ENCODE data around the gene LONRF3. TPM values are rescaled to one million over a fixed set of nuclear protein-coding genes. Genes with fewer than 3 reads are reported as not detected.

LONRF3 gene
- total RNA-seq = 10 to 100 TPM; 15.4 to 24.1 (median 17.7) TPM

DNA sequence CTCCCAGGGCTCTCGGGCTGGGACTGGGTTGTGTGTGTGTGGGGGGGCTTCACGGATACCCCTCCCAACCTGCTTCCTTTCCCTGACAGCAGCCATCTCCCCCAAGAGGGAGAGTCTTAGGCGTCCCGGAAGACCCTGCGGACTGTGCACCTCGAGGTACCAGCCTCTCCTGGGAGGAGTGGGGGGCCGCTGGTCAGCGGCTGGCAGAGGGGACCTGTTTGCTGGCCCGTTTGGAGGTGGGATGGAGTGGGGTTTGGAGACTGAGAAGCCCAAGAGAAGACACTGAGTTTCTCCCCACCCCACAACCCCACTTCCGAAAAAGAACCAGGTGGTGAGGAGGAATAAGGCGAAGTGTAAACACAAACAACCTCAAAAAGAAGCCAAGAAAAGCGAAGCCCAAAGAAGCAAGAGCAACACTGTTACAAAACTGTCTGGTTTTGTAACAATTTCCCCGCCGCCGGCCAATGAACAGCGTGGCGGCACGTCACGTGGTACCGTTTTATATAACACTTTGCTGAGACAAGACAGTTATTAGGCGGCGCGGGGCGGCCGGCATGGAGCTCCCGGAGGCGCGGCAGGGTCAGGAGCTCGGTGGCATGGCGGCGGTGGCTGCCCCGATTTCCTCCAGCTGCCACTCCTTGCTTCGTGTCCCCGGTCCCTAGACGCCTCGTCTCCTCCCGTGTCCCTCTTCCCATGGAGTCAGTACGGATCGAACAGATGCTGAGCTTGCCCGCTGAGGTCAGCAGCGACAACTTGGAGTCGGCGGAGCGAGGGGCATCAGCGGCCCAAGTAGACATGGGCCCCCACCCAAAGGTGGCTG, at the start of gene LONRF3:
TSS of gene LONRF3 (plus strand) at position 531 of the 820 bp plus-strand sequence. CDS start at position 694, 163 bp downstream.
- Histone ChIP-seq H3K27me3 (no peaks in the 10 kb centered on the region), H3K27ac (peak within 1 kb of the TSS; percentile 52 to 90 (median 84)), H3K9me3 (no peaks in the 10 kb centered on the region), H3K4me1 (peaks cover 0 to 22% (median 5%) of the 10 kb centered on the region in 3 donors), H3K36me3 (peaks cover 0 to 4% of the 10 kb centered on the region in 2 donors), H3K4me3 (peak within 1 kb of the TSS; percentile 61 to 69)
- ATAC-seq = peak; percentile 70
- WGBS, 2 donors (ENCODE audit: low coverage in 1 of 2) = 0 to 55% methylated on average over 1 to 13 of the region's 45 CpGs
- TF ChIP-seq EP300 (IDR thresholded peaks at IDR 0.05) (no peak), POLR2AphosphoS5 (IDR thresholded peaks at IDR 0.05) (peak; percentile 93), POLR2A (IDR thresholded peaks at IDR 0.05) (peak; percentile 90 to 93)
- TF ChIP-seq, protein P1, sequence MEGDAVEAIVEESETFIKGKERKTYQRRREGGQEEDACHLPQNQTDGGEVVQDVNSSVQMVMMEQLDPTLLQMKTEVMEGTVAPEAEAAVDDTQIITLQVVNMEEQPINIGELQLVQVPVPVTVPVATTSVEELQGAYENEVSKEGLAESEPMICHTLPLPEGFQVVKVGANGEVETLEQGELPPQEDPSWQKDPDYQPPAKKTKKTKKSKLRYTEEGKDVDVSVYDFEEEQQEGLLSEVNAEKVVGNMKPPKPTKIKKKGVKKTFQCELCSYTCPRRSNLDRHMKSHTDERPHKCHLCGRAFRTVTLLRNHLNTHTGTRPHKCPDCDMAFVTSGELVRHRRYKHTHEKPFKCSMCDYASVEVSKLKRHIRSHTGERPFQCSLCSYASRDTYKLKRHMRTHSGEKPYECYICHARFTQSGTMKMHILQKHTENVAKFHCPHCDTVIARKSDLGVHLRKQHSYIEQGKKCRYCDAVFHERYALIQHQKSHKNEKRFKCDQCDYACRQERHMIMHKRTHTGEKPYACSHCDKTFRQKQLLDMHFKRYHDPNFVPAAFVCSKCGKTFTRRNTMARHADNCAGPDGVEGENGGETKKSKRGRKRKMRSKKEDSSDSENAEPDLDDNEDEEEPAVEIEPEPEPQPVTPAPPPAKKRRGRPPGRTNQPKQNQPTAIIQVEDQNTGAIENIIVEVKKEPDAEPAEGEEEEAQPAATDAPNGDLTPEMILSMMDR (IDR thresholded peaks at IDR 0.05) = no peak

DNA sequence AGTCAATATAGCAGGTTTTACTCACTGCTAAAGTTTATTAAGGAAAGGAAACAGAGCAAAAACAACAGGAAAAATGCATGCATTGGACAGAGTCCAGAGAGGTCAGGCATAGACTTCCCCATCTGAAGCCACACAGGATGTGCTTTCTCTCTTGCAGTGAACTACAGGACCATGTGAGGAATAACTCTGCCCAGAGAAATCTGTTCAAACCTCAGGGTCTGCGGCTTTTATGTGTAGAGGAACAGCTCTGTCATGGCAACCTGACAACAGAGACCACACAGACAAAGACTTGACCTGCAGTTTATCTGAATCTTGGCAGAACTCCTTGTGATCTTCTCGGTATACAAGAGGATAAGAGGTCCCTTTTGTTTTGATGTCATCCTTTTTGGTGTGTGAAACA, 46.3 kb upstream of the LONRF3 start:
- no peak for ATAC-seq
- H3K27ac ChIP-seq = no peak overlapping the region
- 48% methylated on average over 2 of the region's 2 CpGs; no CpG with 5 or more reads in 1 of the 2 donors for WGBS, 2 donors (ENCODE audit: low coverage in 1 of 2)
- TF ChIP-seq EP300 (IDR thresholded peaks at IDR 0.05) = no peak
- TF ChIP-seq POLR2AphosphoS5 (IDR thresholded peaks at IDR 0.05) = no peak
- TF ChIP-seq POLR2A (IDR thresholded peaks at IDR 0.05) = no peak
- TF ChIP-seq, protein P1 (IDR thresholded peaks at IDR 0.05) = no peak
- no peaks in the 10 kb centered on the region for H3K36me3 ChIP-seq
- H3K4me1 ChIP-seq = no peaks in the 10 kb centered on the region
- no peak overlapping the region for H3K4me3 ChIP-seq
- no peaks in the 10 kb centered on the region for H3K9me3 ChIP-seq
- no peaks in the 10 kb centered on the region for H3K27me3 ChIP-seq

DNA sequence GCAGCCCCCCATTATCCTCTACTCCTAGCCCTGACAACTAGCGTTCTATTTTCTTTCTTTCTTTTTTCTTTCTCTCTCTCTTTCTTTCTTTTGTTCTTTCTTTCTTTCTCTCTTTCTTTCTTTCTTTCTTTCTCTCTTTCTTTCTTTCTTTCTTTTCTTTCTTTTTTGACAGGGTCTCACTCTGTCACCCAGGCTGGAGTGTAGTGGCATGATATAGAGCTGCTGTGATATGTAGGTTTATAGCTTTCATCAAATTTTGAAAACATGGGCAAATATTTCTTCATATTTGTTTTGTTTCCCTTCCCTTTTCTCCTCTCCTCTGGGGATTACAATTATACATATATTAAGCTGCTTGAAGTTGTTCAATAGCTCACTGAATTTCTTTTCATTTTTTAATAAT, 39.1 kb upstream of the LONRF3 start:
- Histone ChIP-seq H3K4me3 (no peak overlapping the region), H3K27ac (no peak overlapping the region), H3K4me1 (no peaks in the 10 kb centered on the region), H3K9me3 (no peaks in the 10 kb centered on the region), H3K27me3 (no peaks in the 10 kb centered on the region), H3K36me3 (no peaks in the 10 kb centered on the region)
- TF ChIP-seq POLR2A (IDR thresholded peaks at IDR 0.05) (no peak), EP300 (IDR thresholded peaks at IDR 0.05) (no peak), POLR2AphosphoS5 (IDR thresholded peaks at IDR 0.05) (no peak)
- TF ChIP-seq, protein P1 (IDR thresholded peaks at IDR 0.05) = no peak
- no peak for ATAC-seq
- WGBS, 2 donors (ENCODE audit: low coverage in 1 of 2) = 71 to 89% methylated on average over 1 of the region's 1 CpG

DNA sequence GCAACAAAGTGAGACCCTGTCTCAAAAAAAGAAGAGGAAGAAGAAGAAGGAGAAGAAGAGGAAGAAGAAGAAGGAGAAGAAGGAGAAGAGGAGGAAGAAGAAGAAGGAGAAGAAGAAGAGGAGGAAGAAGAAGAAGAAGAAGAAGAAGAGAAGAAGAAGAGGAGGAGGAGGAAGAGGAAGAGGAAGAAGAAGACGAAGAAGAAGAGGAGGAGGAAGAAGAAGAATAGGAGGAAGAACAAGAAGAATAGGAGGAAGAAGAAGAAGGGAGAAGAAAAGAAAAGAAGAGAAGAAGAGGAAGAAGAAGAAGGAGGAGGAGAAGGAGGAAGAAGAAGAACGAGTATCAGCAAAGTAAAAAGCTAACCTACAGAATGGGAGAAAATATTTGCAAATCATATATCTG, 33.3 kb upstream of the LONRF3 start:
- H3K36me3 ChIP-seq = no peaks in the 10 kb centered on the region
- ATAC-seq = no peak

DNA sequence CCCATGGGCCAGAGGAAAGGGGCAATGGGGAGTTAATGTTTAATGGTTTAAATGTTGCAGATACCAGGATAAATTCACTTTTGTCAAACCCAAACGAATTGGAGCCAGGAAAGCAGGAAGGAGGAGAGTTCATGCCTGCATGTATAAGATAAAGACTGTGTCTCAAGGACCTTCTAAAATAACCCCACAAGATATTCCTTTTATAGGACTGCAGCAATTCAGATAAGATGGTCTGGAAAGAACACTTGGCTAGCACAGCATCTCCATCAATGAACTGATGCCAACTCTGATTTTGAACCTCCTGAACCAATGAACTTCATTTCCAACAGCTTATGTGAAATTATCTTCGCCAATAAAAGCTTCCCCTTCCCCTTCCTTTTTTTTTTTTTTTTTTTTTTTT, 31.3 kb upstream of the LONRF3 start:
- ATAC-seq = no peak
- H3K4me1 ChIP-seq = no peaks in the 10 kb centered on the region
- no peaks in the 10 kb centered on the region for H3K9me3 ChIP-seq
- H3K4me3 ChIP-seq = no peak overlapping the region
- no peaks in the 10 kb centered on the region for H3K36me3 ChIP-seq
- no peak for TF ChIP-seq EP300 (IDR thresholded peaks at IDR 0.05)
- no peak for TF ChIP-seq POLR2A (IDR thresholded peaks at IDR 0.05)
- TF ChIP-seq, protein P1 (IDR thresholded peaks at IDR 0.05) = no peak
- TF ChIP-seq POLR2AphosphoS5 (IDR thresholded peaks at IDR 0.05) = no peak
- no peak overlapping the region for H3K27ac ChIP-seq
- 50 to 100% methylated on average over 1 to 2 of the region's 2 CpGs for WGBS, 2 donors (ENCODE audit: low coverage in 1 of 2)
- H3K27me3 ChIP-seq = no peaks in the 10 kb centered on the region

More for the DNA sequence above, 33.3 kb upstream of the LONRF3 start:
- WGBS, 2 donors (ENCODE audit: low coverage in 1 of 2) = 53 to 90% methylated on average over 1 to 2 of the region's 2 CpGs
- H3K27me3 ChIP-seq = no peaks in the 10 kb centered on the region
- no peak for TF ChIP-seq POLR2AphosphoS5 (IDR thresholded peaks at IDR 0.05)
- no peak for TF ChIP-seq EP300 (IDR thresholded peaks at IDR 0.05)
- H3K9me3 ChIP-seq = no peaks in the 10 kb centered on the region
- H3K27ac ChIP-seq = no peak overlapping the region
- no peaks in the 10 kb centered on the region for H3K4me1 ChIP-seq
- no peak overlapping the region for H3K4me3 ChIP-seq
